AG04450 (cell line): ENCODE measurements around the gene RASAL1. TPM values are rescaled to one million over a fixed set of nuclear protein-coding genes. Genes with fewer than 3 reads are reported as not detected.

Experiments used
- CTCF ChIA-PET: fragments of 300-600, 350-600 bp; formaldehyde crosslinking; extraction: SDS; loops from one replicate; lab custom pipeline; 2022; ENCODE audit warnings: antibody characterized with exemption, inconsistent platforms; lab: Charles Lee
- POLR2A ChIA-PET: fragments of 350-600 bp; formaldehyde crosslinking; extraction: SDS; loops from one replicate; lab custom pipeline; 2021; ENCODE audit warnings: antibody characterized with exemption, inconsistent platforms; lab: Yijun Ruan, JAX
- DNase-seq: peaks from one replicate; pipeline ENCODE4 v3.0.0-alpha.2; 2011; ENCODE audit warnings: low read depth, low spot score
- H3K27ac ChIP-seq: one replicate; pipeline ENCODE4 v1.5.1; 2012; ENCODE audit warnings: low read depth, low read length, control low read depth
- H3K27me3 ChIP-seq: one replicate; pipeline ENCODE4 v1.6.0; 2012; ENCODE audit warnings: low read length; ENCODE audit not compliant: control insufficient read depth, insufficient read depth
- H3K4me3 ChIP-seq: 2 replicates; pipeline ENCODE4 v1.5.1; 2011; ENCODE audit warnings: mild to moderate bottlenecking, low read depth, low read length, control low read depth
- H3K9me3 ChIP-seq: 2 replicates; pipeline ENCODE4 v1.5.1; 2012; ENCODE audit warnings: low read length; ENCODE audit not compliant: control insufficient read depth, insufficient read depth
- polyA plus RNA-seq: library from polyadenylated mRNA; depleted of rRNA; stranded (reverse); fragments of >200 nt; gene quantifications from 2 replicates; pipeline ENCODE4 v1.2.3, GENCODE V29; 2011
- TF ChIP-seq, protein P1 (sequence below): IDR thresholded peaks from 2 replicates; pipeline ENCODE4 v1.5.1; 2011; ENCODE audit warnings: low read depth, low read length, control low read depth, inconsistent platforms

The RASAL1 gene
- polyA plus RNA-seq, 1 experiment = not detected

DNA sequence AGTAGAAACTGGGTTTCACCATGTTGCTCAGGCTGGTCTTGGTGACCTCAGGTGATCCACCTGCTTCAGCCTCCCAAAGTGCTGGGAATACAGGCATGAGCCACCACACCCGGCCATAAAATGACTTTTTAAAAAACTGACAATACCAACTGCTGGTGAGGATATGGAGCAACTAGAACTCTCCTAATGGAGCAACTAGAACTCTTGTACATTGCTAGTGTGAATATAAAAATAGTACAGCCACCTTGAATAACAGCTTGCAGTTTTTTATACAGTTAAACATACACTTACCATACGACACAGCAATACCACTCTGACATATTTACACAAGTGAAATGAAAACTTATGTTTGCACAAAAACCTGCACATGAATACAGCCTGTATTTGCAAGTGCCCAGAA lies 11.4 kb upstream of the RASAL1 start:
- CTCF ChIA-PET = interaction anchor here (0.6 kb wide), 1 partner anchor 58 kb away, joined by 3 read pairs; no protein-coding TSS in a partner anchor
- POLR2A ChIA-PET = no interaction called here
- Histone ChIP-seq H3K27me3 (peaks cover 23% of the 10 kb centered on the region), H3K4me3 (no peak overlapping the region), H3K27ac (no peak overlapping the region), H3K9me3 (no peaks in the 10 kb centered on the region)
- DNase-seq = no peak
- TF ChIP-seq, protein P1, sequence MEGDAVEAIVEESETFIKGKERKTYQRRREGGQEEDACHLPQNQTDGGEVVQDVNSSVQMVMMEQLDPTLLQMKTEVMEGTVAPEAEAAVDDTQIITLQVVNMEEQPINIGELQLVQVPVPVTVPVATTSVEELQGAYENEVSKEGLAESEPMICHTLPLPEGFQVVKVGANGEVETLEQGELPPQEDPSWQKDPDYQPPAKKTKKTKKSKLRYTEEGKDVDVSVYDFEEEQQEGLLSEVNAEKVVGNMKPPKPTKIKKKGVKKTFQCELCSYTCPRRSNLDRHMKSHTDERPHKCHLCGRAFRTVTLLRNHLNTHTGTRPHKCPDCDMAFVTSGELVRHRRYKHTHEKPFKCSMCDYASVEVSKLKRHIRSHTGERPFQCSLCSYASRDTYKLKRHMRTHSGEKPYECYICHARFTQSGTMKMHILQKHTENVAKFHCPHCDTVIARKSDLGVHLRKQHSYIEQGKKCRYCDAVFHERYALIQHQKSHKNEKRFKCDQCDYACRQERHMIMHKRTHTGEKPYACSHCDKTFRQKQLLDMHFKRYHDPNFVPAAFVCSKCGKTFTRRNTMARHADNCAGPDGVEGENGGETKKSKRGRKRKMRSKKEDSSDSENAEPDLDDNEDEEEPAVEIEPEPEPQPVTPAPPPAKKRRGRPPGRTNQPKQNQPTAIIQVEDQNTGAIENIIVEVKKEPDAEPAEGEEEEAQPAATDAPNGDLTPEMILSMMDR = no peak

DNA sequence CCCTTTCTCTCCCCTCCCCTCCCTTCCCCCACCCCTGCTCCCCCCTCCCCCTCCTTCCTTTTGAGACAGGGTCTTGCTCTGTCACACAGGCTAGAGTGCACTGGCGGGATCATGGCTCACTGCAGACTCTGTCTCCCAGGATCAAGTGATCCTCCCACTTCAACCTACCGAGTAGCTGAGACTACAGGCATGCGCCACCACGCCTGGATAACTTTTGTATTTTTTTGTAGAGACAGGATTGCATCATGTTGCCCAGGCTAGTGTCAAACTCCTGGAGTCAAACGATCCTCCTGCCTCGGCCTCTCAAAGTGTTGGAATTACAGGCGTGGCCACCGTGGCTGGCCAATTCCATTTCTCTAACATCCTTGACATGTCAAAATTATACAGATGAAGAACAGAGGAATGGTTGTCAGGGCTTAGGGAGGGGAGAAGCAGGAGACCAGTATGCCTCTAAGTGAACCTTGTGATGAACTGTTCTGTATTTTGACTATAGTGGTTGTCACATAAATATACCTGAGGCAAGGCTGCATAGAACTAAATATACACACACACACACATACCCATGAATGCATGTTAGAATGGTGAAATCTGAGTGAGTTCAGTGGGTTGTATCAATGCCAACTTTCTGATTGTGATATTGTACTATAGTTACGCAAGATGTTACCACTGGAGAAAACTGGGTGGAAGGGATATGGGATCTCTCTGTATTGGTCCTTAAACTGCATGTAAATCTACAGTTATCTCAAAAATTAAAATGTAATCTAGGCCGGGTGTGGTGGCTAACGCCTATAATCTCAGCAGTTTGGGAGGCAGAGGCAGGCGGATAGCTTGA lies 10.4 kb upstream of the RASAL1 start:
- Histone ChIP-seq H3K27ac (no peak overlapping the region), H3K9me3 (no peaks in the 10 kb centered on the region), H3K27me3 (peaks cover 19% of the 10 kb centered on the region), H3K4me3 (no peak overlapping the region)
- POLR2A ChIA-PET = no interaction called here
- CTCF ChIA-PET = no interaction called here
- DNase-seq = no peak
- TF ChIP-seq, protein P1 = no peak

DNA sequence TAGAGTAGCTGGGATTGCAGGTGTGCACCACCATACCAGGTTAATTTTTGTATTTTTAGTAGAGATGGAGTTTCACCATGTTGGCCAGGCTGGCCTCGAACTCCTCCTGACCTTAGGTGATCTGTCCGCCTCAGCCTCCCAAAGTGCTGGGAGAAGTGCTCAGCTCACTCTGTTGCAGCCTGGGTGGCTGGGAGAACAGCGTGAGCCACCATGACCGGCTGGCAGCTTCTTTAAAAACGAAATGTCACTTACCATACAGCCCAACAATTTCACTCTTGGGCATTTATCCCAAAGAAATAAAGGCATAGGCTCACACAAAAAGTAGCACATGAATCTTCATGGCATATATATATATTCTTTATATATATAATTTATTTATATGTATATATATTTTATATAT lies 9.2 kb upstream of the RASAL1 start:
- Histone ChIP-seq H3K9me3 (no peaks in the 10 kb centered on the region), H3K4me3 (no peak overlapping the region), H3K27ac (no peak overlapping the region), H3K27me3 (peaks cover 13% of the 10 kb centered on the region)
- TF ChIP-seq, protein P1 = no peak
- ChIA-PET CTCF (interaction anchor here (0.8 kb wide), 1 partner anchor 8 kb away, joined by 3 read pairs; no protein-coding TSS in a partner anchor), POLR2A (no interaction called here)
- no peak for DNase-seq

DNA sequence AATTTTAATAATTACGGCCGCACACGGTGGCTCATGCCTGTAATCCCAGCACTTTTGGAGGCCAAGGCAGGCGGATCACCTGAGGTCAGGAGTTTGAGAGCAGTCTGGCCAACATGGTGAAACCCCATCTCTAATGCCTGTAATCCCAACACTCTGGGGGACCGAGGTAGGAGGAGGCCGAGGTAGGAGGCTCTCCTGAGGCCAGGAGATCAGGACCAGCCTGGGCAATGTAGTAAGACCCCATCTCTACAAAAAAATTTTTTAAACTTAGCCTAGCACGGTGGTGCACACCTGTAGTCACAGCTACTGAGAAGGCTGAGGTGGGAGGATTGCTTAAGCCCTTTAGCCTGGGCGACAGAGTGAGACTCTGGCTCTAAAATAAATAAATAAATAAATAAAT lies 8.4 kb upstream of the RASAL1 start:
- ChIA-PET POLR2A (no interaction called here), CTCF (interaction anchor here (0.8 kb wide), 1 partner anchor 9 kb away, joined by 3 read pairs; no protein-coding TSS in a partner anchor)
- no peak overlapping the region for H3K27ac ChIP-seq
- TF ChIP-seq, protein P1 = no peak
- H3K4me3 ChIP-seq = no peak overlapping the region
- no peak for DNase-seq
- peaks cover 7% of the 10 kb centered on the region for H3K27me3 ChIP-seq
- H3K9me3 ChIP-seq = no peaks in the 10 kb centered on the region

DNA sequence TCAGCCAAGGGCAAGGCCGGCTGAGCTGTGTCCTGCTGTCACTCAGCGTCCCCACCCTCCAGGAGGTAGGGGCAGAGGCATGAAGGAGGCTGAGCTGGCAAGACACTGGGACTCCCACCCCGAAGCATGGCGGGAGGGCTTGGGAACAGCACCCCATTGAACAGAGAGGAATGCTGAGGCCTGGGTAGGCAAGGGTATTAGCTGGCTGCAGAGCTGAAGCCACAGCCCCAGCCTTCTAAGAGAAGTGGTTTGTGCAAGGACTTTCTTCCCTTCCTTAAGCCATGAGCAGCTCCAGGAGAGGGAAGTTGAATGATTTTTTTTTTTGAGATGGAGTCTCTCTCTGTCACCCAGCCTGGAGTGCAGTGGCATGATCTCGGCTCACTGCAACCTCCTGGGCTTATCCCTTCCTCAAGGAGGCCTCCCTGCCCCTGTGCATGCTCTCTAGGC lies 7.3 kb upstream of the RASAL1 start:
- Histone ChIP-seq H3K9me3 (no peaks in the 10 kb centered on the region), H3K4me3 (no peak overlapping the region), H3K27me3 (peaks cover 7% of the 10 kb centered on the region), H3K27ac (no peak overlapping the region)
- TF ChIP-seq, protein P1 = no peak
- no peak for DNase-seq
- CTCF ChIA-PET = no interaction called here
- POLR2A ChIA-PET = interaction anchor here (0.6 to 0.7 kb wide), 2 partner anchors 31 to 149 kb away, joined by 3 to 4 read pairs; no protein-coding TSS in a partner anchor
